ENCODE results near the gene FBXL20.

DNA sequence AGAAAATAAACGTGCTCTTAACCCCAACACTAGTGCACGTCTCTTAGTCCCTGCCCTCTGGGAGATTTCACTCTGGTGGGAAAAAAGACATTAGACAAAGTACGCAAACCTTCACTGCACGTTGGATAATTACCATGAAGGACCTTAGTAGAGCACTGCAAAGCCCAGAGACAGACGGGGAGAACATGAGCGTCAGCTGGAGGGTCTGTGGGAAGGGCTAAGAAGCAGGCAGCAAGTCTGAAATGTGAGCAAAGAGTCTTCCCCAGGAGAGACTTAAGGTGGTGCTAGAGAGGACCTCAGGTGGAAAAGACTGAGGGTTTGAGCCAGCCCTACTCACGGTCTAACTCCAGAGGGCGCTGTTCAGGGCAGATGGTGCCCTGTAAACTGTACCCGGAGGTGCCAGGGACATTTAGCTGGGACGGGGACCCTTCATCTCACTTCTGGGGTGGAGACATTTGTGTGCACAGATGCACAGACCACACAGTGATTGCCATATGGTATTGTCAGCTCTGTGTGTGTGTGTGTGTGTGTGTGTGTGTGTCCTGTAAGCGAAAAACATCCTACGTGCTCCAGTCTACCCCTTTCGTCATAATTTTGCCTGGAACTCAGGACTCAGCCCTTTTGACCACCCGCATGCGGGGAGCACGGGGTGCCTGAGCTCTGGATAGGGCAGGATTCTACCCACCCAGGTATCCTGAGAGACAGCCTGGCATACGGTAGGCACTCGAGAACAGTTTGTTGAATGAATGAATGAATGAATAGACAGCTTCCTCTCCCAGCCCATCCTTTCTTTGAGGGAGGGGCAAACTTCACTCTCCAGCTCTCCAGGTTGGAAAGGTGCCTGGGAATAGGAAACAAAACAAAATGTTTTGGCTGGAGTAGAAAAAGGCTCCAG lies 165.6 kb downstream of the FBXL20 start:
- TF ChIP-seq EZH2 (IDR thresholded peaks at IDR 0.05; ENCODE audit: low read length, missing control alignments) (no peak), CTCF (conservative IDR thresholded peaks at IDR 0.05 in 1 of 2, IDR thresholded peaks at IDR 0.05 in 1 of 2; ENCODE audit: low read depth in 1 of 2, low read length in 2 of 2) (peak; percentile 45 to 63)

Data from fibroblast of lung (primary cell).